ENCODE results near the gene PIGK. TPM values are rescaled to one million over a fixed set of nuclear protein-coding genes. Genes with fewer than 3 reads are reported as not detected.

Gene PIGK
- total and polyA plus RNA-seq, 2 of the 4 experiments (the other 2 are of a cell fraction) = 15.6 to 21.2 TPM

- dilution Hi-C loops (cut with HindIII; ENCODE audit: low sequenced_read_pairs, unreplicated experiment) = no loop called here
- no TSS peak for BruUV-seq (replicated peaks)
These were observed 21.9 kb downstream of the PIGK start for GRCh38 chr1:77197351-77197750.

More at GRCh38 chr1:77197351-77197750, 21.9 kb downstream of the PIGK start:
- no peak overlapping the region for H2BK120ac ChIP-seq (ENCODE audit: low read depth, low read length)
- H2BK5ac ChIP-seq (ENCODE audit: low read depth, low read length, poor library complexity, severe bottlenecking) = no peak overlapping the region
- no peak for TF ChIP-seq SMC3 (IDR thresholded peaks at IDR 0.05; ENCODE audit: low read depth, low read length)
- TF ChIP-seq MAZ (IDR thresholded peaks at IDR 0.05; ENCODE audit: borderline replicate concordance, low read depth, low read length) = no peak
- TF ChIP-seq, protein P1, sequence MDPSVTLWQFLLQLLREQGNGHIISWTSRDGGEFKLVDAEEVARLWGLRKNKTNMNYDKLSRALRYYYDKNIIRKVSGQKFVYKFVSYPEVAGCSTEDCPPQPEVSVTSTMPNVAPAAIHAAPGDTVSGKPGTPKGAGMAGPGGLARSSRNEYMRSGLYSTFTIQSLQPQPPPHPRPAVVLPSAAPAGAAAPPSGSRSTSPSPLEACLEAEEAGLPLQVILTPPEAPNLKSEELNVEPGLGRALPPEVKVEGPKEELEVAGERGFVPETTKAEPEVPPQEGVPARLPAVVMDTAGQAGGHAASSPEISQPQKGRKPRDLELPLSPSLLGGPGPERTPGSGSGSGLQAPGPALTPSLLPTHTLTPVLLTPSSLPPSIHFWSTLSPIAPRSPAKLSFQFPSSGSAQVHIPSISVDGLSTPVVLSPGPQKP (IDR thresholded peaks at IDR 0.05; ENCODE audit: borderline replicate concordance, low read depth, low read length) = no peak
- no peak for TF ChIP-seq NFE2L2 (IDR thresholded peaks at IDR 0.05; ENCODE audit: low read depth, low read length)
- TF ChIP-seq, protein P2, sequence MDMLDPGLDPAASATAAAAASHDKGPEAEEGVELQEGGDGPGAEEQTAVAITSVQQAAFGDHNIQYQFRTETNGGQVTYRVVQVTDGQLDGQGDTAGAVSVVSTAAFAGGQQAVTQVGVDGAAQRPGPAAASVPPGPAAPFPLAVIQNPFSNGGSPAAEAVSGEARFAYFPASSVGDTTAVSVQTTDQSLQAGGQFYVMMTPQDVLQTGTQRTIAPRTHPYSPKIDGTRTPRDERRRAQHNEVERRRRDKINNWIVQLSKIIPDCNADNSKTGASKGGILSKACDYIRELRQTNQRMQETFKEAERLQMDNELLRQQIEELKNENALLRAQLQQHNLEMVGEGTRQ (IDR thresholded peaks at IDR 0.05; ENCODE audit: low read depth, low read length) = no peak
- no peak for TF ChIP-seq CHD1 (IDR thresholded peaks at IDR 0.05; ENCODE audit: low read depth, low read length)
- TF ChIP-seq RFX5 (IDR thresholded peaks at IDR 0.05; ENCODE audit: low read depth, low read length) = no peak
- TF ChIP-seq CEBPB (IDR thresholded peaks at IDR 0.05; ENCODE audit: low read depth, low read length) = 0 out of 2 replicates have a peak, but pooled peaks have one; percentile 43
- no peak overlapping the region for H3K4me2 ChIP-seq (ENCODE audit: low read depth, low read length)
- H3K4ac ChIP-seq (ENCODE audit: low read depth, low read length) = no peak overlapping the region
- H3K4me3 ChIP-seq (ENCODE audit: insufficient read depth, low read depth, low read length) = no peak overlapping the region
- H4K20me1 ChIP-seq (ENCODE audit: insufficient read depth, low read length) = no peaks in the 10 kb centered on the region
- POLR2A ChIA-PET (ENCODE audit: unreplicated experiment) = no interaction called here
- H3K9me1 ChIP-seq (ENCODE audit: insufficient read depth, low read length) = no peaks in the 10 kb centered on the region
- no peaks in the 10 kb centered on the region for H3K9me3 ChIP-seq (ENCODE audit: control insufficient read depth, insufficient read depth, low read length)
- no peak for DNase-seq
- no peak overlapping the region for H2AFZ ChIP-seq (replicated peaks; ENCODE audit: low read length, poor library complexity)
- no peak overlapping the region for H2AK5ac ChIP-seq (ENCODE audit: low read depth, low read length)
- H4K91ac ChIP-seq (ENCODE audit: insufficient read depth, low read depth, low read length) = no peak overlapping the region
- no CpG with 5 or more reads among the region's 3 CpGs for WGBS, 2 experiments (ENCODE audit: extremely low coverage in 2 of 2, insufficient read length in 1 of 2)
- no peak overlapping the region for H2AK9ac ChIP-seq (replicated peaks; ENCODE audit: low read depth, low read length, poor library complexity)
- in situ Hi-C loops (cut with MboI; ENCODE audit: low sequenced_read_pairs) (no loop called here), intact Hi-C loops (cut with micrococcal nuclease) (loop anchor here (5.0 kb wide), 1 partner anchor 35 kb away; no protein-coding TSS in a partner anchor)
- H3K36me3 ChIP-seq (ENCODE audit: control insufficient read depth, insufficient read depth, low read length) = no peaks in the 10 kb centered on the region; the same call in 1 of the 2 replicates
- no peak overlapping the region for H3K27ac ChIP-seq (ENCODE audit: insufficient read depth, low read length)
- peaks cover 0 to 5% of the 10 kb centered on the region in 2 experiments; a peak in 1 of 4 replicates for H3K79me1 ChIP-seq (ENCODE audit: low read depth in 1 of 2, low read length in 2 of 2)
- no peak overlapping the region for H3K14ac ChIP-seq (replicated peaks; ENCODE audit: low read depth, low read length)
- H4K8ac ChIP-seq (ENCODE audit: low read depth in 2 of 2, low read length in 2 of 2) = no peak overlapping the region
- H3K18ac ChIP-seq (ENCODE audit: low read depth, low read length) = no peak overlapping the region
- H2BK15ac ChIP-seq (ENCODE audit: low read depth, low read length) = no peak overlapping the region
- CTCF ChIA-PET = no interaction called here
- H3K9ac ChIP-seq (ENCODE audit: low read depth, low read length) = no peak overlapping the region
- H3K27me3 ChIP-seq (ENCODE audit: control insufficient read depth, insufficient read depth, low read length) = no peaks in the 10 kb centered on the region
- no peak overlapping the region for H3K56ac ChIP-seq (ENCODE audit: extremely low read depth, insufficient read depth, low read length)
- no peaks in the 10 kb centered on the region for H3K4me1 ChIP-seq (ENCODE audit: control insufficient read depth, insufficient read depth, low read length)
- no peak overlapping the region for H4K5ac ChIP-seq (ENCODE audit: low read depth, low read length)
- H3K23ac ChIP-seq (ENCODE audit: low read depth, low read length) = no peak overlapping the region
- no peak overlapping the region for H2BK20ac ChIP-seq (ENCODE audit: low read depth, low read length)
- ATAC-seq (ENCODE audit: low read depth) = no peak

Data from IMR-90 (cell line).